NCI-H1694 (cell line): ENCODE results near the gene TBX2.
"Not testable (repeated sequence)": the region's sequence is repeated elsewhere in the genome, so short reads cannot be mapped to it uniquely, and the experiment has no call there.

Experiments used
- DNase-seq: peaks from one replicate; lab custom pipeline; 2025; lab: John Stamatoyannopoulos, UW

The TBX2 gene

GRCh38 chr17:61413661-61414126, 14.1 kb downstream of the TBX2 start:
- DNase-seq = no peak

- DNase-seq = no peak
Observed at GRCh38 chr17:61414141-61414935, 14.7 kb downstream of the TBX2 start.

GRCh38 chr17:61414936-61415251, 15.3 kb downstream of the TBX2 start:
- DNase-seq = no peak

- DNase-seq = no peak
Observed at GRCh38 chr17:61415374-61416210, 15.9 kb downstream of the TBX2 start.

GRCh38 chr17:61416211-61416539, 16.5 kb downstream of the TBX2 start:
- no peak for DNase-seq

GRCh38 chr17:61416540-61417363, 17.1 kb downstream of the TBX2 start:
- peak; percentile 74 for DNase-seq

- DNase-seq = no peak
Observed at GRCh38 chr17:61418449-61418848, 18.8 kb downstream of the TBX2 start.

GRCh38 chr17:61419496-61420046, 19.9 kb downstream of the TBX2 start:
- DNase-seq = no peak

- no peak for DNase-seq
Observed at GRCh38 chr17:61420052-61420451, 20.4 kb downstream of the TBX2 start.

- DNase-seq = no peak
Observed at GRCh38 chr17:61420745-61421398, 21.2 kb downstream of the TBX2 start.

- DNase-seq = no peak
Observed at GRCh38 chr17:61421460-61421859, 21.8 kb downstream of the TBX2 start.

GRCh38 chr17:61422116-61422799, 22.6 kb downstream of the TBX2 start:
- DNase-seq = no peak

GRCh38 chr17:61422869-61423268, 23.2 kb downstream of the TBX2 start:
- no peak for DNase-seq

- DNase-seq = no peak
Observed at GRCh38 chr17:61423967-61424649, 24.5 kb downstream of the TBX2 start.

GRCh38 chr17:61425682-61426481, 26.2 kb downstream of the TBX2 start:
- peak; percentile 23 for DNase-seq

GRCh38 chr17:61426482-61427304, 27.1 kb downstream of the TBX2 start:
- no peak for DNase-seq

- DNase-seq = no peak
Observed at GRCh38 chr17:61427567-61427966, 27.9 kb downstream of the TBX2 start.

- no peak for DNase-seq
Observed at GRCh38 chr17:61429274-61429673, 29.6 kb downstream of the TBX2 start.

- DNase-seq = not testable (repeated sequence)
Observed at GRCh38 chr17:61429831-61430230, 30.2 kb downstream of the TBX2 start.
